IPS-11a (cell line): ENCODE measurements around the gene FAM168A.
"Not testable (repeated sequence)": the region's sequence is repeated elsewhere in the genome, so short reads cannot be mapped to it uniquely, and the experiment has no call there.

ENCODE experiments used
- H3K4me3 ChIP-seq: one replicate; pipeline ENCODE4 v1.5.1; 2013; ENCODE audit warnings: low read depth, low read length, control low read depth

The FAM168A gene

GRCh38 chr11:73596547-73596946 lies 1.4 kb downstream of the FAM168A start:
- H3K4me3 ChIP-seq, result peak overlapping the region; percentile 85

GRCh38 chr11:73592640-73593039 lies 5.3 kb downstream of the FAM168A start:
- H3K4me3 ChIP-seq, result no peak overlapping the region

- no peak overlapping the region for H3K4me3 ChIP-seq
These were observed 6.2 kb downstream of the FAM168A start for GRCh38 chr11:73591743-73592142.

GRCh38 chr11:73590991-73591390 lies 6.9 kb downstream of the FAM168A start:
- H3K4me3 ChIP-seq, result no peak overlapping the region

GRCh38 chr11:73586791-73587190 lies 11.1 kb downstream of the FAM168A start:
- no peak overlapping the region for H3K4me3 ChIP-seq

GRCh38 chr11:73585834-73586575 lies 11.9 kb downstream of the FAM168A start:
- H3K4me3 ChIP-seq, result no peak overlapping the region

GRCh38 chr11:73584831-73585230 lies 13.1 kb downstream of the FAM168A start:
- no peak overlapping the region for H3K4me3 ChIP-seq

GRCh38 chr11:73582653-73583052 lies 15.3 kb downstream of the FAM168A start:
- no peak overlapping the region for H3K4me3 ChIP-seq

- not testable (repeated sequence) for H3K4me3 ChIP-seq
These were observed 17.2 kb downstream of the FAM168A start for GRCh38 chr11:73580749-73581148.

- no peak overlapping the region for H3K4me3 ChIP-seq
These were observed 18.1 kb downstream of the FAM168A start for GRCh38 chr11:73579641-73580434.

- no peak overlapping the region for H3K4me3 ChIP-seq
These were observed 19.2 kb downstream of the FAM168A start for GRCh38 chr11:73578592-73579185.

GRCh38 chr11:73577496-73577917 lies 20.4 kb downstream of the FAM168A start:
- no peak overlapping the region for H3K4me3 ChIP-seq

- no peak overlapping the region for H3K4me3 ChIP-seq
These were observed 21.7 kb downstream of the FAM168A start for GRCh38 chr11:73576185-73576614.

GRCh38 chr11:73571982-73572381 lies 25.9 kb downstream of the FAM168A start:
- H3K4me3 ChIP-seq, result not testable (repeated sequence)

GRCh38 chr11:73570415-73571114 lies 27.3 kb downstream of the FAM168A start:
- no peak overlapping the region for H3K4me3 ChIP-seq

GRCh38 chr11:73566977-73567755 lies 30.7 kb downstream of the FAM168A start:
- H3K4me3 ChIP-seq, result no peak overlapping the region

- H3K4me3 ChIP-seq, result no peak overlapping the region
These were observed 31.5 kb downstream of the FAM168A start for GRCh38 chr11:73566422-73566821.

- no peak overlapping the region for H3K4me3 ChIP-seq
These were observed 32.1 kb downstream of the FAM168A start for GRCh38 chr11:73565804-73566203.

- no peak overlapping the region for H3K4me3 ChIP-seq
These were observed 33.0 kb downstream of the FAM168A start for GRCh38 chr11:73564903-73565302.

GRCh38 chr11:73563539-73564200 lies 34.2 kb downstream of the FAM168A start:
- H3K4me3 ChIP-seq, result no peak overlapping the region
